Measurements from ENCODE around the gene ABHD14A. TPM values are rescaled to one million over a fixed set of nuclear protein-coding genes. Genes with fewer than 3 reads are reported as not detected.

The ABHD14A gene
- total RNA-seq, 1 donor from 2014 or later, result 12.2 TPM

- Mint-ChIP-seq H3K27ac (ENCODE audit: unreplicated experiment) (no peak overlapping the region), H3K9me3 (ENCODE audit: unreplicated experiment) (no peaks in the 10 kb centered on the region), H3K4me1 (ENCODE audit: unreplicated experiment) (peaks cover 48% of the 10 kb centered on the region), H3K27me3 (ENCODE audit: unreplicated experiment) (no peaks in the 10 kb centered on the region), H3K36me3 (ENCODE audit: unreplicated experiment) (no peaks in the 10 kb centered on the region), H3K4me3 (ENCODE audit: unreplicated experiment) (no peak overlapping the region)
- TF ChIP-seq CTCF (IDR thresholded peaks at IDR 0.05), result no peak
- DNase-seq (ENCODE audit: extremely low spot score, unreplicated experiment), result no peak
Measured at GRCh38 chr3:52024765-52025452, 50.0 kb downstream of the ABHD14A start.

GRCh38 chr3:52025453-52025852 lies 50.6 kb downstream of the ABHD14A start:
- Mint-ChIP-seq H3K4me1 (ENCODE audit: unreplicated experiment) (peaks cover 48% of the 10 kb centered on the region), H3K27me3 (ENCODE audit: unreplicated experiment) (no peaks in the 10 kb centered on the region), H3K4me3 (ENCODE audit: unreplicated experiment) (no peak overlapping the region), H3K36me3 (ENCODE audit: unreplicated experiment) (no peaks in the 10 kb centered on the region), H3K9me3 (ENCODE audit: unreplicated experiment) (no peaks in the 10 kb centered on the region), H3K27ac (ENCODE audit: unreplicated experiment) (no peak overlapping the region)
- DNase-seq (ENCODE audit: extremely low spot score, unreplicated experiment), result no peak
- no peak for TF ChIP-seq CTCF (IDR thresholded peaks at IDR 0.05)

GRCh38 chr3:52026041-52026440 lies 51.2 kb downstream of the ABHD14A start:
- Mint-ChIP-seq H3K27me3 (ENCODE audit: unreplicated experiment) (no peaks in the 10 kb centered on the region), H3K9me3 (ENCODE audit: unreplicated experiment) (no peaks in the 10 kb centered on the region), H3K36me3 (ENCODE audit: unreplicated experiment) (no peaks in the 10 kb centered on the region), H3K27ac (ENCODE audit: unreplicated experiment) (no peak overlapping the region), H3K4me3 (ENCODE audit: unreplicated experiment) (no peak overlapping the region), H3K4me1 (ENCODE audit: unreplicated experiment) (peaks cover 48% of the 10 kb centered on the region)
- no peak for TF ChIP-seq CTCF (IDR thresholded peaks at IDR 0.05)
- DNase-seq (ENCODE audit: extremely low spot score, unreplicated experiment), result no peak

GRCh38 chr3:52028572-52028971 lies 53.7 kb downstream of the ABHD14A start:
- H3K4me3 Mint-ChIP-seq (ENCODE audit: unreplicated experiment), result no peak overlapping the region
- no peaks in the 10 kb centered on the region for H3K9me3 Mint-ChIP-seq (ENCODE audit: unreplicated experiment)

GRCh38 chr3:52029053-52029452 lies 54.2 kb downstream of the ABHD14A start:
- no peak for DNase-seq (ENCODE audit: extremely low spot score, unreplicated experiment)
- H3K4me1 Mint-ChIP-seq (ENCODE audit: unreplicated experiment), result peaks cover 22% of the 10 kb centered on the region
- H3K27me3 Mint-ChIP-seq (ENCODE audit: unreplicated experiment), result no peaks in the 10 kb centered on the region
- no peak overlapping the region for H3K4me3 Mint-ChIP-seq (ENCODE audit: unreplicated experiment)
- no peaks in the 10 kb centered on the region for H3K9me3 Mint-ChIP-seq (ENCODE audit: unreplicated experiment)
- H3K27ac Mint-ChIP-seq (ENCODE audit: unreplicated experiment), result no peak overlapping the region
- no peak for TF ChIP-seq CTCF (IDR thresholded peaks at IDR 0.05)
- H3K36me3 Mint-ChIP-seq (ENCODE audit: unreplicated experiment), result no peaks in the 10 kb centered on the region

More at GRCh38 chr3:52028572-52028971, 53.7 kb downstream of the ABHD14A start:
- no peak for DNase-seq (ENCODE audit: extremely low spot score, unreplicated experiment)
- TF ChIP-seq CTCF (IDR thresholded peaks at IDR 0.05), result no peak
- Mint-ChIP-seq H3K27ac (ENCODE audit: unreplicated experiment) (no peak overlapping the region), H3K27me3 (ENCODE audit: unreplicated experiment) (no peaks in the 10 kb centered on the region), H3K36me3 (ENCODE audit: unreplicated experiment) (no peaks in the 10 kb centered on the region), H3K4me1 (ENCODE audit: unreplicated experiment) (peaks cover 26% of the 10 kb centered on the region)

All from osteocyte (in vitro differentiated cells).